ENCODE results near the gene SLC49A3. TPM values are rescaled to one million over a fixed set of nuclear protein-coding genes. Genes with fewer than 3 reads are reported as not detected.

Gene SLC49A3
- total RNA-seq, 1 donor from 2014 or later, result 6.2 TPM

GRCh38 chr4:679104-679481 is 9.9 kb downstream of the SLC49A3 start:
- no peak overlapping the region for H2AFZ ChIP-seq (ENCODE audit: low read depth, low read length)

GRCh38 chr4:678331-679103 is 10.4 kb downstream of the SLC49A3 start:
- H3K27me3 Mint-ChIP-seq (ENCODE audit: low read depth, unreplicated experiment), result no peaks in the 10 kb centered on the region
- Histone ChIP-seq H3K27me3 (ENCODE audit: insufficient read depth, low read length) (no peaks in the 10 kb centered on the region), H3K9me3 (ENCODE audit: insufficient read depth, low read depth, low read length) (no peaks in the 10 kb centered on the region), H3K9ac (ENCODE audit: low read length) (no peak overlapping the region), H3K27ac (ENCODE audit: low read depth, low read length) (no peak overlapping the region), H3K4me2 (ENCODE audit: low read length) (no peak overlapping the region), H3K79me2 (ENCODE audit: insufficient read depth, low read length) (peaks cover 16% of the 10 kb centered on the region), H3K4me1 (ENCODE audit: insufficient read depth, low read length) (peaks cover 15% of the 10 kb centered on the region), H4K20me1 (ENCODE audit: insufficient read depth, low read length) (peaks cover under 1% of the 10 kb centered on the region), H3K4me3 (ENCODE audit: insufficient read depth, low read depth, low read length) (no peak overlapping the region), H2AFZ (ENCODE audit: low read depth, low read length) (no peak overlapping the region), H3K36me3 (ENCODE audit: insufficient read depth, low read length) (no peaks in the 10 kb centered on the region)
- H3K4me1 Mint-ChIP-seq (ENCODE audit: low read depth, unreplicated experiment), result peaks cover 8% of the 10 kb centered on the region
- DNase-seq (ENCODE audit: low read depth) (no peak), FAIRE-seq (no peak)
- TF ChIP-seq CTCF (IDR thresholded peaks at IDR 0.05; ENCODE audit: insufficient read depth, low read depth, low read length), result no peak
- TF ChIP-seq EZH2 (IDR thresholded peaks at IDR 0.05; ENCODE audit: insufficient read depth, low read length), result no peak
- no peaks in the 10 kb centered on the region for H3K36me3 Mint-ChIP-seq (ENCODE audit: low read depth, unreplicated experiment)
- no peaks in the 10 kb centered on the region for H3K9me3 Mint-ChIP-seq (ENCODE audit: unreplicated experiment)
- H3K4me3 Mint-ChIP-seq (ENCODE audit: unreplicated experiment), result no peak overlapping the region
- H3K27ac Mint-ChIP-seq (ENCODE audit: unreplicated experiment), result no peak overlapping the region

More at GRCh38 chr4:679104-679481, 9.9 kb downstream of the SLC49A3 start:
- H3K36me3 Mint-ChIP-seq (ENCODE audit: low read depth, unreplicated experiment), result no peaks in the 10 kb centered on the region
- no peaks in the 10 kb centered on the region for H3K27me3 Mint-ChIP-seq (ENCODE audit: low read depth, unreplicated experiment)
- H3K4me3 Mint-ChIP-seq (ENCODE audit: unreplicated experiment), result no peak overlapping the region
- H3K9ac ChIP-seq (ENCODE audit: low read length), result no peak overlapping the region
- DNase-seq (ENCODE audit: low read depth) (no peak), FAIRE-seq (no peak)
- H3K36me3 ChIP-seq (ENCODE audit: insufficient read depth, low read length), result no peaks in the 10 kb centered on the region
- no peaks in the 10 kb centered on the region for H3K9me3 ChIP-seq (ENCODE audit: insufficient read depth, low read depth, low read length)
- no peak overlapping the region for H3K4me3 ChIP-seq (ENCODE audit: insufficient read depth, low read depth, low read length)
- H4K20me1 ChIP-seq (ENCODE audit: insufficient read depth, low read length), result no peaks in the 10 kb centered on the region
- no peaks in the 10 kb centered on the region for H3K9me3 Mint-ChIP-seq (ENCODE audit: unreplicated experiment)
- H3K4me1 ChIP-seq (ENCODE audit: insufficient read depth, low read length), result peaks cover 13% of the 10 kb centered on the region
- peaks cover 8% of the 10 kb centered on the region for H3K4me1 Mint-ChIP-seq (ENCODE audit: low read depth, unreplicated experiment)
- no peaks in the 10 kb centered on the region for H3K27me3 ChIP-seq (ENCODE audit: insufficient read depth, low read length)
- no peak overlapping the region for H3K27ac Mint-ChIP-seq (ENCODE audit: unreplicated experiment)
- H3K79me2 ChIP-seq (ENCODE audit: insufficient read depth, low read length), result peaks cover 13% of the 10 kb centered on the region
- no peak overlapping the region for H3K4me2 ChIP-seq (ENCODE audit: low read length)
- TF ChIP-seq EZH2 (IDR thresholded peaks at IDR 0.05; ENCODE audit: insufficient read depth, low read length), result no peak
- no peak overlapping the region for H3K27ac ChIP-seq (ENCODE audit: low read depth, low read length)

- peaks cover 5% of the 10 kb centered on the region for H3K36me3 Mint-ChIP-seq (ENCODE audit: low read depth, unreplicated experiment)
- peaks cover 6% of the 10 kb centered on the region for H4K20me1 ChIP-seq (ENCODE audit: insufficient read depth, low read length)
- no peak overlapping the region for H3K9ac ChIP-seq (ENCODE audit: low read length)
- H3K27ac Mint-ChIP-seq (ENCODE audit: unreplicated experiment), result no peak overlapping the region
- H3K4me1 ChIP-seq (ENCODE audit: insufficient read depth, low read length), result peaks cover 20% of the 10 kb centered on the region
- H3K4me2 ChIP-seq (ENCODE audit: low read length), result no peak overlapping the region
- H3K4me1 Mint-ChIP-seq (ENCODE audit: low read depth, unreplicated experiment), result peaks cover 12% of the 10 kb centered on the region
- no peak overlapping the region for H2AFZ ChIP-seq (ENCODE audit: low read depth, low read length)
- no peaks in the 10 kb centered on the region for H3K27me3 Mint-ChIP-seq (ENCODE audit: low read depth, unreplicated experiment)
- H3K9me3 Mint-ChIP-seq (ENCODE audit: unreplicated experiment), result no peaks in the 10 kb centered on the region
- FAIRE-seq (no peak), DNase-seq (ENCODE audit: low read depth) (no peak)
- H3K36me3 ChIP-seq (ENCODE audit: insufficient read depth, low read length), result no peaks in the 10 kb centered on the region
- no peak for TF ChIP-seq EZH2 (IDR thresholded peaks at IDR 0.05; ENCODE audit: insufficient read depth, low read length)
- no peak for TF ChIP-seq CTCF (IDR thresholded peaks at IDR 0.05; ENCODE audit: insufficient read depth, low read depth, low read length)
- no peaks in the 10 kb centered on the region for H3K9me3 ChIP-seq (ENCODE audit: insufficient read depth, low read depth, low read length)
- H3K27me3 ChIP-seq (ENCODE audit: insufficient read depth, low read length), result no peaks in the 10 kb centered on the region
- H3K79me2 ChIP-seq (ENCODE audit: insufficient read depth, low read length), result peaks cover 24% of the 10 kb centered on the region
- no peak overlapping the region for H3K27ac ChIP-seq (ENCODE audit: low read depth, low read length)
- H3K4me3 Mint-ChIP-seq (ENCODE audit: unreplicated experiment), result no peak overlapping the region
- no peak overlapping the region for H3K4me3 ChIP-seq (ENCODE audit: insufficient read depth, low read depth, low read length)
These were observed 11.3 kb downstream of the SLC49A3 start for GRCh38 chr4:677431-678293.
